Fibroblast of lung (primary cell): ENCODE results near the gene SPINDOC.

Experiments
- CTCF ChIP-seq, 2 donors: IDR thresholded peaks in 1 of 2; conservative IDR thresholded peaks in 1 of 2; 1 replicate in 1 of 2; 2 replicates in 1 of 2; pipeline ENCODE4 v1.5.1; 2011 to 2012; ENCODE audit warnings: low read length in 2 of 2, control low read depth in 1 of 2, inconsistent platforms in 1 of 2, low read depth in 1 of 2, mild to moderate bottlenecking in 1 of 2
- EZH2 ChIP-seq: IDR thresholded peaks from 2 replicates; pipeline ENCODE4 v1.5.1; 2012; ENCODE audit warnings: low read length, control low read depth, mild to moderate bottlenecking; ENCODE audit errors: missing control alignments

GRCh38 chr11:63811522-63811921 lies 1.7 kb upstream of the SPINDOC start:
- TF ChIP-seq CTCF (conservative IDR thresholded peaks at IDR 0.05 in 1 of 2, IDR thresholded peaks at IDR 0.05 in 1 of 2; ENCODE audit: low read depth in 1 of 2, low read length in 2 of 2): no peak
- TF ChIP-seq EZH2: no peak
